Mammary microvascular endothelial cell (primary cell): ENCODE measurements around the gene PTPRH. TPM values are rescaled to one million over a fixed set of nuclear protein-coding genes. Genes with fewer than 3 reads are reported as not detected.

ENCODE experiments used
- total RNA-seq: library from RNA; depleted of rRNA; stranded (reverse); fragments of >200 nt; gene quantifications from 2 replicates; pipeline ENCODE4 v1.2.3, GENCODE V29; 2015

Gene PTPRH, protein sequence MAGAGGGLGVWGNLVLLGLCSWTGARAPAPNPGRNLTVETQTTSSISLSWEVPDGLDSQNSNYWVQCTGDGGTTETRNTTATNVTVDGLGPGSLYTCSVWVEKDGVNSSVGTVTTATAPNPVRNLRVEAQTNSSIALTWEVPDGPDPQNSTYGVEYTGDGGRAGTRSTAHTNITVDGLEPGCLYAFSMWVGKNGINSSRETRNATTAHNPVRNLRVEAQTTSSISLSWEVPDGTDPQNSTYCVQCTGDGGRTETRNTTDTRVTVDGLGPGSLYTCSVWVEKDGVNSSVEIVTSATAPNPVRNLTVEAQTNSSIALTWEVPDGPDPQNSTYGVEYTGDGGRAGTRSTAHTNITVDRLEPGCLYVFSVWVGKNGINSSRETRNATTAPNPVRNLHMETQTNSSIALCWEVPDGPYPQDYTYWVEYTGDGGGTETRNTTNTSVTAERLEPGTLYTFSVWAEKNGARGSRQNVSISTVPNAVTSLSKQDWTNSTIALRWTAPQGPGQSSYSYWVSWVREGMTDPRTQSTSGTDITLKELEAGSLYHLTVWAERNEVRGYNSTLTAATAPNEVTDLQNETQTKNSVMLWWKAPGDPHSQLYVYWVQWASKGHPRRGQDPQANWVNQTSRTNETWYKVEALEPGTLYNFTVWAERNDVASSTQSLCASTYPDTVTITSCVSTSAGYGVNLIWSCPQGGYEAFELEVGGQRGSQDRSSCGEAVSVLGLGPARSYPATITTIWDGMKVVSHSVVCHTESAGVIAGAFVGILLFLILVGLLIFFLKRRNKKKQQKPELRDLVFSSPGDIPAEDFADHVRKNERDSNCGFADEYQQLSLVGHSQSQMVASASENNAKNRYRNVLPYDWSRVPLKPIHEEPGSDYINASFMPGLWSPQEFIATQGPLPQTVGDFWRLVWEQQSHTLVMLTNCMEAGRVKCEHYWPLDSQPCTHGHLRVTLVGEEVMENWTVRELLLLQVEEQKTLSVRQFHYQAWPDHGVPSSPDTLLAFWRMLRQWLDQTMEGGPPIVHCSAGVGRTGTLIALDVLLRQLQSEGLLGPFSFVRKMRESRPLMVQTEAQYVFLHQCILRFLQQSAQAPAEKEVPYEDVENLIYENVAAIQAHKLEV
- total RNA-seq = 3.1 and 5.3 TPM in 2 replicates

DNA sequence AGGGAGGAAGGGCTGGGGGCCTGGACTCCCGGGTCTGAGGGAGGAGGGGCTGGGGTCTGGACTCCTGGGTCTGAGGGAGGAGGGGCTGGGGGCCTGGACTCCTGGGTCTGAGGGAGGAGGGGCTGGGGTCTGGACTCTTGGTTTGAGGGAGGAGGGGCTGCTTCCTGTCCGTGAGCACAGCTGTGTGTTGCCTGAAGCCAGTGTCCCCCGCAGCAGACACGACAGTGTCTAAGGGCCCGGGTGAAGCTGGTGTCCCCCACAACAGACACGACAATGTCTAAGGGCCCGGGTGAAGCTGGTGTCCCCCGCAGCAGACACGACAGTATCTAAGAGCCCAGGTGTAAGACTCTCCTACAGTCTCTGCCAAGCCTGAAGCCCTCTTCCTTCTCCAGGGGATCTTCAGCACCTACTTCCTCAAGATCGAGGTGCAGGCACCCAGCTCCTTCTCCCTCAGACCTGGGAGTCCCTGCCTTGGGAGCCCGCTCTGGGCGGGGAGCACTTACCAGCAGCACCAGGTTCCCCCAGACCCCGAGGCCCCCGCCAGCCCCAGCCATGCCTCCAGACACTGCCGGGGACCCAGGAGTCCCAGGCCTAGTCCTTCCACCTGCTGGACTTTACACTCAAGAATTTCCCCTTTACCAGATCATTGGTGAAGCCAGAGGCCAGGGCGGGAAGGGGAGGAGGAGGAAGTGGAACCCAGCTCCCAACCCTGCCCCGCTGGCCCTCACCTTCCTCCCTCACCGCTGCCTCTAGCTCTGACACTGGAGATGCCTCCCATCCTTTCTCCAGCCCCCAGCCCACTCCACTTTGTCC, at the start of gene PTPRH:
Gene PTPRH, minus strand, starts transcription at position 622 of the 813 bp plus-strand sequence. Its CDS starts 68 bp downstream, at position 554.

DNA sequence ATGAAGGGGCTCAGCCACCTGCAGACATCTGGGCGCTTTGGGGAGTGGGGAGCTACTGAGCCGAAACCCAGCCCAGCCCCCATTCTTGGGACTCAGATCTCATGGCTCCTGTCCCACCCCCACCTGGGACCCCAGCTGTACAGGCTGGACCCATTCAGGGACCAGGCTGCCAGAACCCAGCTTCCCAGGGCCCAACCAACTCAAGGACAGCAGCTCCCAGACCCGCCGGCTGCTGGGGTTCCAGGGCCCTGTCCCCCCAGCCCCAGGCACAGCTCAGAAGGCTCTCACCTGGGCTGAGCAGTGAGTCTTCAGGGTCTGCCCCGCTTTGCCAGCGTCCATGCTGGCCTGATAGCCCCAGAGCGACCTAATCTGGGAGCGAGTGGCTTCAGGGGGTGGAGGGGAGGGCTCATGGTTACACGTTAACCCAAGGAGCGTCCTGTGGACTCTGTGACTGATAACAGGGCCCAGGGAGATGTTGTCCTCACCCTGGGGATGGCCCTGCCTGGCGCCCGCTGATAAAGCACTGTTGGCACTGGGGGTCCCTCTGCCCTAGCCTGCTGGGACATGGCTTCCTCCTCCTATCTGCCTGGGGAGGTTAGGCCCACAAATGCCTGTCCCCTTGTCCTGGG, 19.2 kb upstream of the PTPRH start, which contains the start of gene TMEM86B:
Gene TMEM86B, minus strand, starts transcription at position 361 of the 629 bp plus-strand sequence. Its CDS starts 22 bp downstream, at position 339.

DNA sequence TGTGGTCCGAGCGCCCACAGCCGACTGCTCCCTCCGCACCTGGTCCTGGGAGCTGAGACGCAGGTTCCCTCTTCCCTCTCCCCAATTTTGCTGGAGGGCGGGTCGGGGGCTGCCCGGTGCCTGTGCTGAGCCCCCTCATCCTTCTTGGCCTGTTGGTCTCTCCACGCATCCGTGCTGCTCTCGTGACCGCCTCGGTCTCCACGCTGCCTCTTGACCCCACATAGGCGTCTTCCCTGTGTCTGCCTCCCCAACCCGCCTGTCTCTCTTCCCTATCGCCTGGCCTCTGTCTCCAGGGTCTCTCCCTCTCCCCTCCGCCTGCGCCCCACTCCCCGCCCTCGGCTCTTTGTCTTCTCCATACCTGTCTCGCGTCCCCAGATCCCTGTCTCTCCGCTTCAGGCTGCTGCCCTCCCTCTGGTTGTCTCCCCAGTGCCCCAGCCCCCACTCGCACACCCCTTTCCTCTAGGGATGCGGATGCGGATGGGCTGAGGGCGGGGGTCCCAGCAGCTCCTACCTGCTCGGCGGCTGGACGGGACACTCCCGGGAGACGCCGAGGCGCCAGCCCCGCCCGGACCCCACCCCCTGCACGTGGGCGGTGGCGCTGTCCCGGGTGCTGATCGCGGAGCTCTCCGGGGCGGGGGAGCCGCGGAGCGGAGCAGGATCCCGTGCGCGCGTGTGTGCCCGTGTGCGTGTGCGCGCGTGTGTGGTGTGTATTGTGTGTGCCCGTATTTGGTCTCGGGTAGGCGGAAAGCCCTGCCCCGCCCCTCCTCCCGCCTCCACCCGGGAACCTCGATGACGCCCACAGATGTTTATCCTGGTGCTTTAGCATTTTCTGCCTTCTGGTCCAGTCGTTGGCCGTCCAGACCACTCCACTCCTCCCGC, 29.5 kb downstream of the PTPRH start, which contains the start of gene SYT5:
Gene SYT5, minus strand, starts transcription at position 684 of the 879 bp plus-strand sequence. CDS start 1,248 bp downstream, outside the sequence.

DNA sequence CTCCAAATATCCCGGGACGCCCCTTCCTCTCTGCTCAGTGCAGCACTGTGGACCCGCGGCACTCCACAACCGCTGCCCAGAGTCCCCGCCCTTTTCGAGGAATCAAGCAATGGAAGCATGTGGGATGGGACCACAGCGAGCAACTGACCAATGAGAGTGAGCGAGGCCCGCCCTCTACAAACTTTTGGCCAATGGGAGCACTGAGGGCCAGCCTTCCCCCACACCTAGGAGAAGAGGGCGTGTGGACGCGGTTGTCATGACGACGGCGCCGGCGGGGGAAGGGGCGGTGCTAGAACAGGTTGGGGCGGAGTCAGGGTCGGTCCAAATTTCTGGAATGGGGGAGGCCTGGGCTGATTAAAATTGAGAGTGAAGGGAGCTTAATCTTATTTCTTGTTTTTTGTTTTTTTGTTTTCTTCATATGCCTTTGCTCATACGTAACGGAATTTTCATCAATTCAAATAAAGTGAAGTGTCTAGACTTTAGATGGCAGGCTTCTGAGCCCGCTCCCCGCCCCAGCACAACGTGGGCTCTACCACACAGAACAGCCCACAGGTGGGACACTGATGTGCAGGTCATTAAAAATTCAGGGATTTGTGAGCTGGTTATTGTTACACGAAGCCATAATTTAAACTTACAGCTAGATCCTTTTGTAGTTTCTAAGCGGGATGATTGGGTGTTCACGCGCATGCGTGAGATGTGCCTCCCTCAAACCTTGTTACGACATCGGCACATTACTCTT, 42.6 kb downstream of the PTPRH start, which contains the start of gene DNAAF3:
Gene DNAAF3, minus strand, starts transcription at position 84 of the 739 bp plus-strand sequence. CDS start 200 bp downstream, outside the sequence.

DNA sequence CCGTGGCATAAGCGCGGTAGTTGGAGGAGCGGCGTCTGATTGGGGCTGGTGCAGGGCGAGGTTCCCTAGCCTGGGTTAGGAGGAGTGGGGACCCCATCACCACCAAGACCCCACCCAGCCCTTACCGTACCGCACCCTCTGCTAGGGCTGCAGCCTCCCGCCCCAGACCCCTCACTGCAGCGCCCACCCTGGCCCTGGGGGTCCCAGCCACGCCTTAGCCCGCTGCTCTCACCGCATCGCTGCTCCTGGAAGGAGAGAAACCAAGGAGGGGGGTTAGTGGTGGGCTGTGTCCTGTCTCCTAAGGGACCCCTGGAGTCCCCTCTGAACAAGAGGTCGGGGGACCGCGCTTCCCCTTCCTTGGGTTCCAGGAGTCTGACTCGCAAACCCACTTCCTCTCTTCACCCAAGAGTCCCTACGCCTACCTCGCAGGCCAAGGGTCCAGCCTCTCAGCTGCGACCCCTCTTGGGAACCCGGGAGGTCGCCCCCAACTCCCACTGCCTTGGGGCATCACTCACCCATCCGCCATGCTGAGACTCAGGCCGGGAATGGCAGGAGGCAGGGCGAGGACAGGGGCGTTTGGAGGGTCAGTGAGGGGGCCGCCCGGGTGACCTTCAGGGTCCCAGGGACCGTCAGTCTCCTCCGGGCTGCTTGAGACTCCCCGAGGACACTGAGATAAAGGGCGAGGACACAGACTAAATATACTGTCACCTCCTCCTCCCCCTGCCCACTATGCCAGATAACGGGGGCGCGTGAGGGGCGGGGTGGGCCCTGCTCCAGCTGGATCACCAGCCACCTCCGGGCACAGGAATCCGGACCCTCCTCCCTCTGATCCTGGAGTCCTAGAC, 52.0 kb downstream of the PTPRH start, which contains the start of gene TNNI3:
Gene TNNI3, minus strand, starts transcription at position 669 of the 845 bp plus-strand sequence. Its CDS starts 143 bp downstream, at position 526.

DNA sequence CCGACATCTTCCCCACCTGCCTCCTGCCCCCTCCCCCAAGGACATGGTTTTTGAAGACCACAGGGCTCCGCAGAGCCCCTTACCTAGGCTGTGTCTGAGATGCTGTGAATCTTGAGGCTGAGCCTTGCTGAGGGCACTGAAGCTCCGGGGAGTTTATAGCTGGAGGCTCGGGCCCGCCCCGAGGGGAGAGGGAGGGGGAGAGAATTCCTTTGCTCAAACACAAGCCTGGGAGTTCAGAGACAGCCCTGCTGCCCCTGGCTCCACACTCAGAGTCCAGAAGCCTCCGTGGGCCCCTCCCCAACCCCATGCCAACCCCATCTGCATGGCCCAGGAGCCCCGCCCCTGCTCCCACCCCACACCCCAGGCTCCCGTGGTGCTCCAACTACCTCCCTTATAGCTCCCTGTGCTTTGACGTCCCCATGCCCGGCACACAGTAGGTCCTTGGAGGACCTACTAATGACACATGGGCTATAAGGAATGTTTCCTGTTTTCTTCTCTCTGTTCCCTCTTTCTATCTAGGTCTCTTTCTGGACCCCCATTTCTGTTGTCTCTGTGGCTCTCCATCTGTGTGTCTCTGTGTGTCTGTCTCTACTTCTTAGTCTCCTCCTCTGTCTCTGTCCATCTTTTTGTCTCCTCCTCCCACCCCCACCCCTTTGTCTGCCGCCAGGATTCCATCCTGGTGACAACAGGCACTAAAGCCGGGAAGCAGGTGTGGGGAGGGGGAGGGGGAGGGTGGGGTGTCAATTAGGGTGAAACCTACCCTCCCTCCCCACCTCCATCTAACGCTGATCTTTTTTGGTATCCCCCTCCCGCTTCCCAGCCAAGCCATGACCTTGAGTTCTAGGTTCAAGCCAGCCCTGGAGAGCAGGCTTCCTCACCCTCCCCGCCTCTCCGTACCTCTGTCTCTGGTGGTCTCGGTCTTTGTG, 60.0 kb downstream of the PTPRH start, which contains the start of gene TNNT1:
Gene TNNT1, minus strand, starts transcription at position 129 of the 926 bp plus-strand sequence. CDS start 2,049 bp downstream, outside the sequence.

Other genes starting within 250 kb of the PTPRH start
- gene NLRP2, start 243.1 kb downstream of the PTPRH start, total RNA-seq = 0.25 and 1.4 TPM in 2 replicates
- not detected in 2 replicates for gene GP6, start 171.2 kb downstream of the PTPRH start, total RNA-seq
- gene RDH13, start 146.4 kb downstream of the PTPRH start, total RNA-seq = 8.1 and 8.8 TPM in 2 replicates
- gene EPS8L1, start 133.6 kb downstream of the PTPRH start, total RNA-seq = 12.6 and 14.7 TPM in 2 replicates
- 58.8 and 64.1 TPM in 2 replicates for gene PPP1R12C, start 91.9 kb downstream of the PTPRH start, total RNA-seq
- 0.79 and 3.1 TPM in 2 replicates for gene TNNT1, start 60.3 kb downstream of the PTPRH start, total RNA-seq
- gene TNNI3, start 51.8 kb downstream of the PTPRH start, total RNA-seq = not detected in 2 replicates
- 0.79 and 1.8 TPM in 2 replicates for gene DNAAF3, start 42.9 kb downstream of the PTPRH start, total RNA-seq
- gene SYT5, start 29.2 kb downstream of the PTPRH start, total RNA-seq = not detected in 2 replicates
- 0.27 and 1.7 TPM in 2 replicates for gene TMEM86B, start 19.3 kb upstream of the PTPRH start, total RNA-seq
- 44.7 and 51.5 TPM in 2 replicates for gene PPP6R1, start 49.5 kb upstream of the PTPRH start, total RNA-seq
- gene HSPBP1, start 70.6 kb upstream of the PTPRH start, total RNA-seq = 44.3 and 63.8 TPM in 2 replicates
- 0.25 and 0.27 TPM in 2 replicates for gene BRSK1, start 74.5 kb upstream of the PTPRH start, total RNA-seq
- not detected in 2 replicates for gene TMEM150B, start 115.8 kb upstream of the PTPRH start, total RNA-seq
- 6.3 and 6.6 TPM in 2 replicates for gene KMT5C, start 130.4 kb upstream of the PTPRH start, total RNA-seq
- gene COX6B2, start 145.2 kb upstream of the PTPRH start, total RNA-seq = not detected in 2 replicates
- not detected in 2 replicates for gene GARIN5B, start 153.8 kb upstream of the PTPRH start, total RNA-seq
- not detected in 2 replicates for gene IL11, start 161.0 kb upstream of the PTPRH start, total RNA-seq
- not detected in 2 replicates for gene TMEM190, start 167.3 kb upstream of the PTPRH start, total RNA-seq
- gene TMEM238, start 174.8 kb upstream of the PTPRH start, total RNA-seq = not detected in 2 replicates
- gene RPL28, start 176.4 kb upstream of the PTPRH start, total RNA-seq = 251 and 353 TPM in 2 replicates
- gene UBE2S, start 198.3 kb upstream of the PTPRH start, total RNA-seq = 153 and 158 TPM in 2 replicates
- gene SHISA7, start 233.8 kb upstream of the PTPRH start, total RNA-seq = not detected in 2 replicates